ENCODE measurements around the gene JHY. TPM values are rescaled to one million over a fixed set of nuclear protein-coding genes. Genes with fewer than 3 reads are reported as not detected.

Gene JHY
- total RNA-seq = 1 to 10 TPM; 1.7 to 1.8 (median 1.8) TPM

DNA sequence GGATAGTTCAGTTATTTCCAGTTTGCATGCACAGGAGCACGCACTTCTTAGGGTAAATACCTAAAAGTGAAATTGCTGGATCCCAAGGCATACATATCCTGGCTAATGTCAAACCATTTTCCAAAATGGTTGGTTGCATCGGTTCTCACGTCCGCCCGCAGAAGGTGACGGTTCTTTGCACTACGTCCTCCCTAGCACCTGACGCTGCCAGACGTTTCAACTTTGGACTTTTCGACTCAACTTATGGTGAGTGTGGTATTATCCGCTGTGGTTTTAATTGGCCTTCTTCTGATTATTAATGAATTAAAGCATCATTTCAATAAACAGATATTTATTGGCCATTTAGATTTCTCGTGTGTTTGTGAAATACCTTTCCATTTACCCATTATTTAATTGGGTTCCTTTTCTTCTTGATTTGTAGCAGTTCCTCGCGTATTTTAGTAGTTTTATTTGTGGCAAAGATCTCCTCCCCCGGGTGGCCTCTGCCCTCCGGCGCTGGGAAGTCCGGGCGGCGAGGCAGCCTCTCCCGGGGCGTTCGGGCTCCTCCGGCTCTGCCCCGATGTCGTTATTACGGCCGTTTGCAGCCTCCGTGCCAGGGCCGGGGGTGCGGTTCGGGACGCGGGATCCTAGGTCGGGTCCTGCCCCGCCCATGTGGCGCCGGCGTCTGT, at the start of gene JHY:
Gene JHY, plus strand, starts transcription at position 571 of the 668 bp plus-strand sequence. CDS start 3,091 bp downstream, outside the sequence.
- ATAC-seq (no peak), DNase-seq (peak; percentile 31)
- H3K9me3 Mint-ChIP-seq = no peaks in the 10 kb centered on the region
- peaks cover 4% of the 10 kb centered on the region for H3K27me3 Mint-ChIP-seq (ENCODE audit: low read depth)
- peaks cover 6% of the 10 kb centered on the region for H3K36me3 Mint-ChIP-seq (ENCODE audit: insufficient read depth)
- peaks cover 39% of the 10 kb centered on the region for H3K4me1 Mint-ChIP-seq (ENCODE audit: low read depth)
- peak within 1 kb of the TSS; percentile 85 for H3K4me3 Mint-ChIP-seq

DNA sequence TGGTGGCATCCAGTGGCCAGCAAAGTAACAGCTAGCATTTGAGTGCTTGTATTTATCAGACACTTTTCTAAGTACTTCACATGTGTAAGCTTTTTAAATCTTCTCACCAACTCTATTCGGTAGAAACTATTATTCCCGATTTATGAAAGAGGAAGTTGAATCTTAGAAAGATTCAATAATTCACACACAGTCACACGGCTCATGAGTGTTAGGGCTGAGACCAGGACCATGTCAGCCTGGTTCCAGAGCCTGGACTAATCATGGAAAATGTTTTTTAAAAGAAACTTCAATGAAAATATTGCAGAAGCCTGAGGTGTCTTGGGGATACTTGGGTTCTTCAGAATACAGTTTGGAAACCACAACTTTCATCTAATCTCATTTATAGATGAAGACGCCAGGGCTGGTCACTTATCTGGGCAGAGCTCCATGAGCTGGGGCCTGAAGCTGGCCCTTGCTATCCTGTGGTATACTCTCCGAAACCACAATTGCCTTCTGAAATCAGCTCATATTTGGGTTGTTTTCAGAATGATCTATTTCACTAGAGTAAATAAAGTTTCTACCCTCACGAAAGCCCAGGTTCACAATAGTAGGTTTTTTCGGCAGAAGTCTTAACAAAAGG, 48.6 kb upstream of the JHY start:
- H3K4me1 Mint-ChIP-seq (ENCODE audit: low read depth) = peaks cover 32% of the 10 kb centered on the region
- H3K36me3 Mint-ChIP-seq (ENCODE audit: insufficient read depth) = no peaks in the 10 kb centered on the region
- ATAC-seq (no peak), DNase-seq (no peak)
- H3K4me3 Mint-ChIP-seq = no peak overlapping the region
- no peaks in the 10 kb centered on the region for H3K9me3 Mint-ChIP-seq
- H3K27me3 Mint-ChIP-seq (ENCODE audit: low read depth) = peaks cover 2% of the 10 kb centered on the region

DNA sequence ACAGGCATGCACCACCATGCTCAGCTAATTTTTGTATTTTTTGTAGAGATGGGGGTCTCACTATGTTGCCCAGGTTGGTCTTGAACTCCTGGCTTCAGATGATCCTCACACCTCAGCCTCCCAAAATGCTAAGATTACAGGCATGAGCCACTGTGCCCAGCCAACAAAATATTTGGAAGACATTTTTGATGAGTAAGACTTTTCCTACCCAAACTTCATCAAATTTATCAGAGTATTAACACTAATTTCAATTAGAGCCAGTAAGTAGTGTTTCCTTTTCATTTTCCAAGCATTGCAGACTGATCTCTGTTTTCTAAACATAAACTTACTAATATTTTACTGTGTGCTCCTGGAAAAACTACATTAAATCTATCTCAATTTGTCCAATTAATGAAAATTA, 45.6 kb upstream of the JHY start:
- peaks cover 37% of the 10 kb centered on the region for H3K4me1 Mint-ChIP-seq (ENCODE audit: low read depth)

DNA sequence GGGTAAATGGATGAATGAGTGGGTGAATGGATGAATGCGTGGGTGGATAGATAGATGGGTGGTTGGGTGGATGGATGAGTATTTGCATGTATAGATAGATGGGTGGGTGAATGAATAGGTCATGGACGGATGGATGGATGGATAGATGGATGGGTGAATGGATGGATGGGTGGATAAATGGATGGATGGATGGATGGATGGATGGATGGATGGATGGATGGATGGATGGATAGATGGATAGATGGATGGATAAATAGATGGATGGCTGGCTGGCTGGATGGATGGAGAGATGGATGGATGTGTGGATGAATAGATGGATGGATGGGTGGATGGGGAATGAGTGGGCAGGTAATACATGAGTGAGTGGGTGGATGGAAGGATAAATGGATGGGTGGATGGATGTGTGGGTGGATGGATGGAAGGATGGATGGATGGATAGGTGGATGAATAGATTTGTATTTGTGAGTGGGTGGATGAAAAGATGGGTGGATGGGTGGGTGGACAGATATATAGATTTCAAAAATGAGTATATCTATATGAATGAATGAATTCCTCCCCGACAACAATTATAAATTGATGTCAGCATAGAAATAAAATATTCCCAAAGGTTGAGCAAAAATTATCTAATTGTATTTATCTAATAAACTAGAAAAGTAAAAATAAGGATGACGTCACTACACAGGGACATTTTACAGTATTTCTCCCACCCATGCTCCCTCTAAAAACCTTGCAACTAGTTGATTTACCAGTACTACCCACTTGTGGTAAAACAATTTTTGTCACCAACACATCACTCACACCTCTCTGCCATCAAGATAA, 44.8 kb upstream of the JHY start:
- DNase-seq = no peak
- Mint-ChIP-seq H3K9me3 (no peaks in the 10 kb centered on the region), H3K27me3 (ENCODE audit: low read depth) (peaks cover 2% of the 10 kb centered on the region), H3K4me3 (peak overlapping the region; percentile 66), H3K36me3 (ENCODE audit: insufficient read depth) (no peaks in the 10 kb centered on the region), H3K4me1 (ENCODE audit: low read depth) (peaks cover 37% of the 10 kb centered on the region)
- no peak for ATAC-seq

More for the DNA sequence above, 45.6 kb upstream of the JHY start:
- peaks cover 2% of the 10 kb centered on the region for H3K27me3 Mint-ChIP-seq (ENCODE audit: low read depth)
- DNase-seq = no peak
- no peak for ATAC-seq
- no peak overlapping the region for H3K4me3 Mint-ChIP-seq
- no peaks in the 10 kb centered on the region for H3K36me3 Mint-ChIP-seq (ENCODE audit: insufficient read depth)
- H3K9me3 Mint-ChIP-seq = no peaks in the 10 kb centered on the region

DNA sequence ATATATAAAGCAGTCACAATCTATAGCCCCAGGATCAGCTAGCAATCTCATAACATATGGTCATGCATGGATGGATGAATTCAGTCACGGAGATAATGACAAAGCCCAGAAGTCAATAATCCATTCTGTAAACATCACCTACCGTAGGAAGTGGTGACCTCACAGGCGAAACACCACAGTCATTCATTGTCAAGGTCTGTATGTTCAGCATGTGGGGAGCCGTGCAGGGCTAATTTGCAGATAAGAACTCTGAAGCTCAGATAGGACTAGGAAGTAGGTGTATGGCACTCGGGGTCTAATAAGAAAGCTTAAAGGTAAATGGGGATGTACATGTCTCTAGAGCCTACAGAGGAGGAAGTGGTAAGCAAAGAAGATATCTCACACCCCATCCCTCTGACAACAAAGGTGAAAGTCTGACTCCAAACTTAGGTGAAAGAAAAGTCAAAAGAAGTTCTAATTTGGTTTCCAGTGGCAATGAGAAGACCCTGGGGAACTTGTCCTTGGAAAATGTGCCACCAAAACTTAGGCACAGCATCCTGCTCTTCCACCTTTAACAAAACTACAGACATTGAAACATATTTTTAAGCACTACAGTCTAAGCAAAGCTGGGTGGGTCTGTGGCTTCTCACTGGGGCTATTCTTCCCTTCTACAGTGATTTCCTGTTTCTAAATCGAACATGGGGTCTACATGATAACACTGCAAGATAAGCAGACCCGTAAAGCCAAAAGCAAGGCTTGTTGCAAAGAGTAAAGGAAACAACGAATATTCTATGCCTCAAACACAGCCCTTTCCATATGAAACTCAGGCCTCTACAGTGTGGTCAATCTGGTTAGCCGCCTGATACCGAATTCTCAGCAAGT, 39.0 kb upstream of the JHY start:
- Mint-ChIP-seq H3K4me1 (ENCODE audit: low read depth) (peaks cover 48% of the 10 kb centered on the region), H3K4me3 (peak overlapping the region; percentile 34), H3K9me3 (no peaks in the 10 kb centered on the region), H3K27me3 (ENCODE audit: low read depth) (no peaks in the 10 kb centered on the region), H3K36me3 (ENCODE audit: insufficient read depth) (peaks cover 1% of the 10 kb centered on the region)
- ATAC-seq (peak; percentile 79 to 82), DNase-seq (peak; percentile 24)

DNA sequence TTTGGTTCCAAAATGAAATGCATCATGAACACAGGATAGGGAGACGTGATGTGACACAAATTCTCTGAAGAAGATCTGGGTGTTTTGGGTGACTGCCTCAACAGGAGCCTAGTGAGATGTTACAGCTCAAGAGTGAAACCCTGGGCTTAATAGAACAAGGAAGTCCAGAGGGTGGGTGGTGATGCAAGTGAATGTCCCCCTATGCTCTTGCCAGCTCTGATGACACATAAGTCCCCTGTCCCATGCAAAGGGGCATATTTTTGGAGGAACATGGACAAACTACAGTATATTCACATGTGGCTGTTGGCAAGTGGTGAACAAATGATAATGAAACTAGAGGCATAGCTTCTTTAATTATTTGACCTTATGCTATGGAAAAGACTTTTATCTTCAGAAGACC, 35.1 kb upstream of the JHY start:
- H3K4me3 Mint-ChIP-seq = no peak overlapping the region
- DNase-seq = no peak
- peaks cover 69% of the 10 kb centered on the region for H3K4me1 Mint-ChIP-seq (ENCODE audit: low read depth)
- H3K9me3 Mint-ChIP-seq = no peaks in the 10 kb centered on the region
- ATAC-seq = no peak
- H3K36me3 Mint-ChIP-seq (ENCODE audit: insufficient read depth) = peaks cover 1% of the 10 kb centered on the region
- H3K27me3 Mint-ChIP-seq (ENCODE audit: low read depth) = no peaks in the 10 kb centered on the region

DNA sequence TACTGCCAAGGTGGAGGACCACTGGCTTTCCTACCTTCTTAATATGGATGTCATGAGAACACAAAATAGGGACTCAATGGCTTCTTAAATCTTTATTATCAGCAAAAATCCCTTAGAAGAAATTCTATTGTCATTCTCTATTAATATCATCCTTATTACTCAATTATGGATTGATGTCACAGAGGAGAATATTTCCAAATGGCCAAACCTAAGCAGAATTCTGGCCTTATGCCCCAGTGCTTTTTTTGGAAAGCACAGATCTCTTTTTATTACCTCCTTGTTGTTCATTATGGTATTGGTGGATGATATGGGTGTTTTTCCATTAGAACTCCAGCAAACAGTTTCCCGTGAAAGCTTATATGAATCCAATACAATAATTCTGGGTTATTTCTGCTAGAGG, 34.4 kb upstream of the JHY start:
- no peak for DNase-seq
- no peak for ATAC-seq
- Mint-ChIP-seq H3K4me3 (no peak overlapping the region), H3K36me3 (ENCODE audit: insufficient read depth) (peaks cover 1% of the 10 kb centered on the region), H3K4me1 (ENCODE audit: low read depth) (peaks cover 66% of the 10 kb centered on the region), H3K27me3 (ENCODE audit: low read depth) (no peaks in the 10 kb centered on the region), H3K9me3 (no peaks in the 10 kb centered on the region)

DNA sequence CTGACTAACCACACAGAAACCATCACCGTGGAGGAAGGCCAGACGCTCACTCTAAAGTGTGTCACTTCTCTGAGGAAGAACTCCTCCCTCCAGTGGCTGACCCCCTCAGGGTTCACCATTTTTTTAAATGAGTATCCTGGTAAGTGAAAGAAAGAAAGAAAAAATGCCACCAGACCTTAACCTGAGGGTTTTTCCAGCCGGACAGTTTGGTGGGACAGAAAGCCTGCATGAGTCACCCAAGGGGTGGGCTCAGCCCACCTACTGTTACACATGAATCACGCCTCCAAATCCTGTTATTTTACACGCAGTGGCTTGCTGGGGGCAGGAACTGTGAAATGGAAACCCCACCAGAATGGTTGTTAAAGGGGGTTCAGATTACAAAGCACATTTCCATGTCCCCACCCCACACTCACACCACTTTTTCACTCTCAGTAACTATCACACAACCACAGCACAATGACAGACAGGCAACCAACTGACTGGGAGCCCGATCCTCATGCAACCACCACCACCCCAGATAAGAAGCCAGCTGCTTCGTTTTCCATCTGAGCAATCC, 32.4 kb upstream of the JHY start:
- H3K36me3 Mint-ChIP-seq (ENCODE audit: insufficient read depth) = peaks cover under 1% of the 10 kb centered on the region
- peaks cover 53% of the 10 kb centered on the region for H3K4me1 Mint-ChIP-seq (ENCODE audit: low read depth)
- DNase-seq = peak; percentile 23
- peak overlapping the region; percentile 61 for H3K4me3 Mint-ChIP-seq
- peak; percentile 79 to 82 for ATAC-seq
- H3K9me3 Mint-ChIP-seq = no peaks in the 10 kb centered on the region
- no peaks in the 10 kb centered on the region for H3K27me3 Mint-ChIP-seq (ENCODE audit: low read depth)

DNA sequence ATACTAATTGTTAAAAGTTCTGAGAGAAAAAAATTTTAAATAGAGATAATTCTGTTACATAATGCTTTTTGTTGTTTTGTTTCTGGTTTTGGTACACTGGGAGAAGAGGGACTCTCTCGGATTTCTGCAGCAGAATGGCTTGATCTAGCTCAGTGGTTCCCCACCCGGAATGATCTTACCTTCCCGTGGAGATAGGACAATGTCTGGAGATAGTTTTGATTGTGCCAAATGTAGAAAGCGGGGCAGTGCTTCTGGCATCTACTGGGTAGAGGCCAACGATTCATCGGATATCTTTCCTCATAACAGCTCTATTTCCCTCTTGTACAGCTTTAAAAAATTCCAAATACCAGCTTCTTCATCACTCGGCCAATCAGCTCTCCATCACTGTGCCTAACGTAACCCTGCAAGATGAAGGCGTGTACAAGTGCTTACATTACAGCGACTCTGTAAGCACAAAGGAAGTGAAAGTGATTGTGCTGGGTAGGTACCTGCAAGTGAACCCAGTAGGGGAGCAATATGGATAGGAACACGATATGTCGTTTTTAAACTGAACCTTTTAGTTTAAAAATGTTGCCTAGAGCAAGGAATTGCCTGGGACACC, 31.1 kb upstream of the JHY start:
- Mint-ChIP-seq H3K36me3 (ENCODE audit: insufficient read depth) (peaks cover 2% of the 10 kb centered on the region), H3K4me3 (peak overlapping the region; percentile 61), H3K27me3 (ENCODE audit: low read depth) (no peaks in the 10 kb centered on the region), H3K4me1 (ENCODE audit: low read depth) (peaks cover 59% of the 10 kb centered on the region), H3K9me3 (no peaks in the 10 kb centered on the region)
- peak; percentile 30 to 39 for ATAC-seq
- no peak for DNase-seq

DNA sequence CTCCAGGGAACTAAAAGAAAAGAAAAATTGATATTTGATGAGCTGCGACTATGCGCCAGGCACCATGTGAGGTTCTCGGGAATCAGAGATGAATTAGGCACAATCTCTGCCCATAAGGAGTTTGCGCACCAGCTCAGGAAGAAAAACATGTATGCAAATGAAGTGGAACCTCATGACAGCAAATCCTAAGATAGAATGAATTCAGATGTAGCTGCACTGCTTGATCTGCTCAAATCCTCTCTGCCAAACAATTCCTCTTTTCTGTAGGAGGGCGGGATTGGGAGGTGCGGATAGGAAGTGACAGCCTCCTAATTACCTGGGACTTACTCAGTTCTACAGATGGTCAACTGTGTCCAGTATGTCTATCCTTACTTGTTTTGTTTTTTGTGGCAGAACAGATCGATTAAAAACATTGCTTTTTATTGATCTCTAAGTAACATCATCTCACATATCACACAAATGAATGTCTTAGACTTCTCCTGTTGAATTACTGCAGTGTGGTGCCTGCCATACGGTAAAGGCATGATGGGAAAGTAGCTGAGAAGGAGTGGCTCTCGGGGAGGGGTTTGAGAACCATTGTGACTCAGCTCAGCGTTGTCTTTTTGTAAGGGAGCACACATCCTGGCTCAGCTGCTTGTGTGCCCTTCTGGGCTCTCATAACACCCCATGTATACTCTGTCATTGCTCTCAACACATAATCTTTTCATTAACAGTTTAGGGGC, 30.3 kb upstream of the JHY start:
- peak overlapping the region; percentile 61 for H3K4me3 Mint-ChIP-seq
- DNase-seq (peak; percentile 24), ATAC-seq (peak; percentile 16 to 20)
- H3K27me3 Mint-ChIP-seq (ENCODE audit: low read depth) = no peaks in the 10 kb centered on the region
- H3K4me1 Mint-ChIP-seq (ENCODE audit: low read depth) = peaks cover 60% of the 10 kb centered on the region
- H3K36me3 Mint-ChIP-seq (ENCODE audit: insufficient read depth) = peaks cover 2% of the 10 kb centered on the region
- no peaks in the 10 kb centered on the region for H3K9me3 Mint-ChIP-seq

DNA sequence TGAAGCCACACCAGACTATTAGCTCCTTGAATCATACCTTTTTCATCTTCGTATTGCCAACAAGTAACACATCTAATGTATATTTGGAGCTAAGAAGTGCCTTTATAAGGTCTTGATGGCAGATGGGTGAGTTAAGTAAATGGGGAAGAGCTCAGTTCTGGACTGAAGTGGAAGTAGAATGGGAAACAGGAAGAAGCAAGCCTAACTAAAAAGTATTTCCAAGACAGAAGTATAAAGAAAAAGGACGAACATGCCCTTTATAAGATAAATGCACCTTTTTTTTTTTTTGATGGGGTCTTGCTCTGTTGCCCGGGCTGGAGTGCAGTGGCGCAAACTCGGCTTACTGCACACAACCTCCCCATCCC, 29.8 kb upstream of the JHY start:
- DNase-seq (no peak), ATAC-seq (no peak)
- Mint-ChIP-seq H3K4me1 (ENCODE audit: low read depth) (peaks cover 57% of the 10 kb centered on the region), H3K4me3 (no peak overlapping the region), H3K36me3 (ENCODE audit: insufficient read depth) (peaks cover 2% of the 10 kb centered on the region), H3K27me3 (ENCODE audit: low read depth) (no peaks in the 10 kb centered on the region), H3K9me3 (no peaks in the 10 kb centered on the region)

DNA sequence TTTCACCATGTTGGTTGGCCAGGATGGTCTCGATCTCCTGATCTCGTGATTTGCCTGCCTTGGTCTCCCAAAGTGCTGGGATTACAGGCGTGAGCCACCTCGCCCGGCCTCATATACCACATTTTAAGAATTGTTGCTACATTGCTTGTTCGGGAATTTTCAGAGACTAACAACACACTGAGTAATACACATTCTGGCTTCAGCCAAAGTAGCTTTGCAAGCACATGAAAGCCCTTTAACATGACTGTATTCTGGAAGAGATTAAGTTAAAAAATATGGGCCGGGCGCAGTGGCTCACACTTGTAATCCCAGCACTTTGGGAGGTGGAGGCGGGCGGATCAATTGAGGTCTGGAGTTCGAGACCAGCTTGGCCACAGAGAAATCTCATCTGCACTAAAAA, 29.3 kb upstream of the JHY start:
- ATAC-seq (no peak), DNase-seq (no peak)
- Mint-ChIP-seq H3K9me3 (no peaks in the 10 kb centered on the region), H3K4me3 (no peak overlapping the region), H3K27me3 (ENCODE audit: low read depth) (no peaks in the 10 kb centered on the region), H3K4me1 (ENCODE audit: low read depth) (peaks cover 57% of the 10 kb centered on the region), H3K36me3 (ENCODE audit: insufficient read depth) (peaks cover 2% of the 10 kb centered on the region)

DNA sequence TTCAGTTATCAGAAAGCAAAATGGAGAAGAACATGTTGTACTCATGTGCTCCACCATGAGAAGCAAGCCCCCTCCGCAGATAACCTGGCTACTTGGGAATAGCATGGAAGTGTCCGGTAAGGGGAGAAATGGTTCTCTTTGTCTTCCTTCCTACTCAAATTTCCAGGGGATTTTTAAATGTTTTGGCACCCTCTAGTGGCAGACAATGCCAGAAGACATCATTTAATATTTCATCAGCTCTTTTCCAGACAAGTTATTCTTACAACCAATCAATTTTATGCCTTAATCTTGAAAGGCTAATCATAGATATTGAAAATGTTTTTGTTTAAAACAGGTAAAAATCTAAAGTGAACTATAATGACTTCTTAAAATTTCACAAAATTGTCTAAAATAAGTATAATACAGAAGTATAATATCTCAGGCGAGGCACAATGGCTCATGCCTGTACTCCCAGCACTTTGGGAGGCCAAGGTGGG, 28.6 kb upstream of the JHY start:
- Mint-ChIP-seq H3K4me1 (ENCODE audit: low read depth) (peaks cover 55% of the 10 kb centered on the region), H3K27me3 (ENCODE audit: low read depth) (no peaks in the 10 kb centered on the region), H3K36me3 (ENCODE audit: insufficient read depth) (peaks cover 2% of the 10 kb centered on the region), H3K4me3 (no peak overlapping the region), H3K9me3 (no peaks in the 10 kb centered on the region)
- DNase-seq (peak; percentile 26), ATAC-seq (no peak)

Data from activated T-cell treated with anti-CD3 and anti-CD28 coated beads, Interleukin-2, amount 50 U/mL, for 4 hours (primary cell).